ENCODE data around the gene YWHAQ.

The YWHAQ gene

GRCh38 chr2:9650119-9650821 lies 19.5 kb upstream of the YWHAQ start:
- Histone ChIP-seq H3K36me3 (replicated peaks) (no peaks in the 10 kb centered on the region), H3K27me3 (ENCODE audit: low read depth) (no peaks in the 10 kb centered on the region), H3K9me3 (no peaks in the 10 kb centered on the region), H3K4me3 (no peak overlapping the region), H3K4me1 (peaks cover 20% of the 10 kb centered on the region)
- DNase-seq (ENCODE audit: low spot score in 2 of 2) = no peak
- in situ Hi-C loops (cut with MboI; ENCODE audit: low sequenced_read_pairs) = no loop called here

- peaks cover 14% of the 10 kb centered on the region for H3K4me1 ChIP-seq
- no peak overlapping the region for H3K4me3 ChIP-seq
- no peaks in the 10 kb centered on the region for H3K36me3 ChIP-seq (replicated peaks)
- no peak for DNase-seq (ENCODE audit: low spot score in 2 of 2)
- H3K27me3 ChIP-seq (ENCODE audit: low read depth) = no peaks in the 10 kb centered on the region
- in situ Hi-C loops (cut with MboI; ENCODE audit: low sequenced_read_pairs) = no loop called here
- no peaks in the 10 kb centered on the region for H3K9me3 ChIP-seq
Observed at GRCh38 chr2:9649261-9649660, 18.5 kb upstream of the YWHAQ start.

- no peak for DNase-seq (ENCODE audit: low spot score in 2 of 2)
- H3K4me3 ChIP-seq = no peak overlapping the region
- H3K4me1 ChIP-seq = peaks cover 10% of the 10 kb centered on the region
Observed at GRCh38 chr2:9648821-9649220, 18.0 kb upstream of the YWHAQ start.

GRCh38 chr2:9647884-9648283 lies 17.1 kb upstream of the YWHAQ start:
- Histone ChIP-seq H3K36me3 (replicated peaks) (no peaks in the 10 kb centered on the region), H3K9me3 (no peaks in the 10 kb centered on the region), H3K4me3 (no peak overlapping the region), H3K27me3 (ENCODE audit: low read depth) (no peaks in the 10 kb centered on the region), H3K4me1 (peaks cover under 1% of the 10 kb centered on the region; the same call in 1 of the 2 replicates)
- in situ Hi-C loops (cut with MboI; ENCODE audit: low sequenced_read_pairs) = no loop called here
- DNase-seq (ENCODE audit: low spot score in 2 of 2) = no peak

More at GRCh38 chr2:9648821-9649220, 18.0 kb upstream of the YWHAQ start:
- H3K27me3 ChIP-seq (ENCODE audit: low read depth) = no peaks in the 10 kb centered on the region
- in situ Hi-C loops (cut with MboI; ENCODE audit: low sequenced_read_pairs) = no loop called here
- no peaks in the 10 kb centered on the region for H3K36me3 ChIP-seq (replicated peaks)
- H3K9me3 ChIP-seq = no peaks in the 10 kb centered on the region

- in situ Hi-C loops (cut with MboI; ENCODE audit: low sequenced_read_pairs) = no loop called here
- Histone ChIP-seq H3K36me3 (replicated peaks) (no peaks in the 10 kb centered on the region), H3K4me1 (peaks cover 12% of the 10 kb centered on the region), H3K27me3 (ENCODE audit: low read depth) (no peaks in the 10 kb centered on the region), H3K9me3 (no peaks in the 10 kb centered on the region), H3K4me3 (no peak overlapping the region)
- no peak for DNase-seq (ENCODE audit: low spot score in 2 of 2)
Observed at GRCh38 chr2:9646196-9647030, 15.6 kb upstream of the YWHAQ start.

GRCh38 chr2:9644603-9645002 lies 13.8 kb upstream of the YWHAQ start:
- in situ Hi-C loops (cut with MboI; ENCODE audit: low sequenced_read_pairs) = no loop called here
- H3K9me3 ChIP-seq = no peaks in the 10 kb centered on the region
- peaks cover 12% of the 10 kb centered on the region for H3K4me1 ChIP-seq
- DNase-seq (ENCODE audit: low spot score in 2 of 2) = no peak
- no peaks in the 10 kb centered on the region for H3K27me3 ChIP-seq (ENCODE audit: low read depth)
- no peak overlapping the region for H3K4me3 ChIP-seq
- no peaks in the 10 kb centered on the region for H3K36me3 ChIP-seq (replicated peaks)

GRCh38 chr2:9644021-9644420 lies 13.2 kb upstream of the YWHAQ start:
- H3K4me3 ChIP-seq = no peak overlapping the region
- no peaks in the 10 kb centered on the region for H3K27me3 ChIP-seq (ENCODE audit: low read depth)
- H3K9me3 ChIP-seq = no peaks in the 10 kb centered on the region
- H3K36me3 ChIP-seq (replicated peaks) = no peaks in the 10 kb centered on the region
- in situ Hi-C loops (cut with MboI; ENCODE audit: low sequenced_read_pairs) = no loop called here
- peaks cover 12% of the 10 kb centered on the region for H3K4me1 ChIP-seq
- no peak for DNase-seq (ENCODE audit: low spot score in 2 of 2)

- H3K9me3 ChIP-seq = no peaks in the 10 kb centered on the region
- no peak overlapping the region for H3K4me3 ChIP-seq
- in situ Hi-C loops (cut with MboI; ENCODE audit: low sequenced_read_pairs) = no loop called here
- no peaks in the 10 kb centered on the region for H3K36me3 ChIP-seq (replicated peaks)
- H3K4me1 ChIP-seq = peaks cover 15% of the 10 kb centered on the region
- no peak for DNase-seq (ENCODE audit: low spot score in 2 of 2)
- H3K27me3 ChIP-seq (ENCODE audit: low read depth) = no peaks in the 10 kb centered on the region
Observed at GRCh38 chr2:9641641-9642040, 10.8 kb upstream of the YWHAQ start.

GRCh38 chr2:9640403-9641104 lies 9.8 kb upstream of the YWHAQ start:
- Histone ChIP-seq H3K36me3 (replicated peaks) (no peaks in the 10 kb centered on the region), H3K4me1 (peaks cover 15% of the 10 kb centered on the region), H3K4me3 (no peak overlapping the region), H3K9me3 (no peaks in the 10 kb centered on the region), H3K27me3 (ENCODE audit: low read depth) (no peaks in the 10 kb centered on the region)
- no peak for DNase-seq (ENCODE audit: low spot score in 2 of 2)
- in situ Hi-C loops (cut with MboI; ENCODE audit: low sequenced_read_pairs) = no loop called here

- peaks cover 15% of the 10 kb centered on the region for H3K4me1 ChIP-seq
Observed at GRCh38 chr2:9639740-9640343, 9.0 kb upstream of the YWHAQ start.

GRCh38 chr2:9639000-9639602 lies 8.3 kb upstream of the YWHAQ start:
- Histone ChIP-seq H3K9me3 (no peaks in the 10 kb centered on the region), H3K27me3 (ENCODE audit: low read depth) (no peaks in the 10 kb centered on the region), H3K4me1 (peaks cover 15% of the 10 kb centered on the region), H3K4me3 (no peak overlapping the region), H3K36me3 (replicated peaks) (no peaks in the 10 kb centered on the region)
- no peak for DNase-seq (ENCODE audit: low spot score in 2 of 2)
- in situ Hi-C loops (cut with MboI; ENCODE audit: low sequenced_read_pairs) = no loop called here

More at GRCh38 chr2:9639740-9640343, 9.0 kb upstream of the YWHAQ start:
- Histone ChIP-seq H3K9me3 (no peaks in the 10 kb centered on the region), H3K36me3 (replicated peaks) (no peaks in the 10 kb centered on the region), H3K4me3 (no peak overlapping the region), H3K27me3 (ENCODE audit: low read depth) (no peaks in the 10 kb centered on the region)
- in situ Hi-C loops (cut with MboI; ENCODE audit: low sequenced_read_pairs) = no loop called here
- DNase-seq (ENCODE audit: low spot score in 2 of 2) = no peak

GRCh38 chr2:9638532-9638931 lies 7.7 kb upstream of the YWHAQ start:
- no peaks in the 10 kb centered on the region for H3K27me3 ChIP-seq (ENCODE audit: low read depth)
- in situ Hi-C loops (cut with MboI; ENCODE audit: low sequenced_read_pairs) = no loop called here
- DNase-seq (ENCODE audit: low spot score in 2 of 2) = no peak

GRCh38 chr2:9637330-9637729 lies 6.5 kb upstream of the YWHAQ start:
- in situ Hi-C loops (cut with MboI; ENCODE audit: low sequenced_read_pairs) = no loop called here
- Histone ChIP-seq H3K4me1 (peaks cover 12% of the 10 kb centered on the region), H3K27me3 (ENCODE audit: low read depth) (no peaks in the 10 kb centered on the region), H3K9me3 (no peaks in the 10 kb centered on the region), H3K4me3 (no peak overlapping the region), H3K36me3 (replicated peaks) (no peaks in the 10 kb centered on the region)
- no peak for DNase-seq (ENCODE audit: low spot score in 2 of 2)

More at GRCh38 chr2:9638532-9638931, 7.7 kb upstream of the YWHAQ start:
- Histone ChIP-seq H3K36me3 (replicated peaks) (no peaks in the 10 kb centered on the region), H3K4me3 (no peak overlapping the region), H3K9me3 (no peaks in the 10 kb centered on the region), H3K4me1 (peaks cover 15% of the 10 kb centered on the region)

All from HAP-1 (cell line).